Tibial nerve (tissue), 4 donors: ENCODE data around the gene SLC6A6. TPM values are rescaled to one million over a fixed set of nuclear protein-coding genes. Genes with fewer than 3 reads are reported as not detected.

Experiments
- DNase-seq, 2 donors: peaks; one replicate each; pipeline ENCODE4 v3.0.0-alpha.2; 2019; ENCODE audit warnings: low spot score in 2 of 2
- H3K27ac ChIP-seq, 4 donors: fragments of 200-600 bp; sonication (generic) in 3 of 4; one replicate each; pipeline ENCODE4 v1.5.1; 2017 to 2019; ENCODE audit warnings: mild to moderate bottlenecking in 1 of 4
- H3K27me3 ChIP-seq, 2 donors: fragments of 200-600 bp; sonication (generic) in 1 of 2; one replicate each; pipeline versions ENCODE4 v1.5.1 to v1.6.0; 2017 to 2019
- H3K36me3 ChIP-seq, 3 donors: fragments of 200-600 bp; sonication (generic); one replicate each; pipeline ENCODE4 v1.5.1; 2018 to 2019
- H3K4me1 ChIP-seq, 4 donors: fragments of 200-600 bp; sonication (generic) in 3 of 4; one replicate each; pipeline ENCODE4 v1.5.1; 2017 to 2019
- H3K4me3 ChIP-seq, 4 donors: fragments of 200-600 bp; sonication (generic) in 3 of 4; one replicate each; pipeline ENCODE4 v1.5.1; 2017 to 2019; ENCODE audit warnings: mild to moderate bottlenecking in 1 of 4, moderate library complexity in 1 of 4
- H3K9me3 ChIP-seq, 4 donors: fragments of 200-600 bp; sonication (generic) in 3 of 4; one replicate each; pipeline ENCODE4 v1.5.1; 2017 to 2019
- CTCF ChIP-seq, 5 experiments: fragments of 200-600 bp in 3 of 5; fragments of 450-650 bp in 2 of 5; sonication (generic) in 3 of 5; IDR thresholded peaks; one replicate each; pipeline ENCODE4 v1.5.1; 2016 to 2019; ENCODE audit warnings: antibody characterized with exemption in 5 of 5, mild to moderate bottlenecking in 3 of 5, moderate library complexity in 2 of 5
- EP300 ChIP-seq, 2 donors: sonication (generic); formaldehyde crosslinking; IDR thresholded peaks; one replicate each; pipeline ENCODE4 v1.6.1; 2017; ENCODE audit warnings: antibody characterized with exemption in 2 of 2, mild to moderate bottlenecking in 1 of 2
- POLR2A ChIP-seq, 2 donors: fragments of 450-650 bp; IDR thresholded peaks; one replicate each; pipeline ENCODE4 v1.6.1; 2017; ENCODE audit warnings: antibody characterized with exemption in 2 of 2, mild to moderate bottlenecking in 2 of 2, moderate library complexity in 2 of 2
- WGBS, 2 donors: methylation state at CpG; one replicate each; pipeline ENCODE4 v1.1.5; 2018; 5-methylcytosine and 5-hydroxymethylcytosine counted together
- total RNA-seq, 4 donors: library from RNA; depleted of rRNA; stranded (reverse); fragments of >200 nt; gene quantifications; one replicate each; pipeline ENCODE4 v1.1.0, GENCODE V29; 2016

The SLC6A6 gene
- total RNA-seq, 4 donors from 2014 or later, result 11.8 to 24.9 (median 13.5) TPM

GRCh38 chr3:14506626-14507304, 104.4 kb downstream of the SLC6A6 start:
- peaks cover 0 to 5% (median 0%) of the 10 kb centered on the region in 3 donors for H3K36me3 ChIP-seq
- no peaks in the 10 kb centered on the region for H3K27me3 ChIP-seq
- TF ChIP-seq EP300 (IDR thresholded peaks at IDR 0.05) (no peak), CTCF (IDR thresholded peaks at IDR 0.05) (no peak), POLR2A (IDR thresholded peaks at IDR 0.05) (no peak)
- 89 to 90% methylated on average over 12 to 15 of the region's 15 CpGs for WGBS, 2 donors
- H3K4me1 ChIP-seq, result peaks cover 0 to 4% (median 0%) of the 10 kb centered on the region in 4 donors
- no peak overlapping the region for H3K4me3 ChIP-seq
- no peak overlapping the region for H3K27ac ChIP-seq
- DNase-seq, result no peak
- H3K9me3 ChIP-seq, result peaks cover 0 to 23% (median 5%) of the 10 kb centered on the region in 4 donors

- no peaks in the 10 kb centered on the region for H3K27me3 ChIP-seq
- no peak overlapping the region for H3K4me3 ChIP-seq
- peaks cover 0 to 17% (median 3%) of the 10 kb centered on the region in 4 donors for H3K9me3 ChIP-seq
- H3K36me3 ChIP-seq, result peaks cover 0 to 5% (median 0%) of the 10 kb centered on the region in 3 donors
- no peak overlapping the region for H3K27ac ChIP-seq
- DNase-seq, result no peak
- no peak for TF ChIP-seq EP300 (IDR thresholded peaks at IDR 0.05)
- TF ChIP-seq POLR2A (IDR thresholded peaks at IDR 0.05), result no peak
- TF ChIP-seq CTCF (IDR thresholded peaks at IDR 0.05), result no peak
- WGBS, 2 donors, result 81 to 86% methylated on average over 12 of the region's 13 CpGs
- peaks cover 0 to 4% (median 0%) of the 10 kb centered on the region in 4 donors for H3K4me1 ChIP-seq
Measured at GRCh38 chr3:14507305-14507741, 104.9 kb downstream of the SLC6A6 start.

- no peak overlapping the region for H3K27ac ChIP-seq
- peaks cover 0 to 11% (median 0%) of the 10 kb centered on the region in 4 donors for H3K9me3 ChIP-seq
- TF ChIP-seq CTCF (IDR thresholded peaks at IDR 0.05) (no peak), POLR2A (IDR thresholded peaks at IDR 0.05) (no peak)
- DNase-seq, result no peak
- H3K4me3 ChIP-seq, result no peak overlapping the region
- 93 to 95% methylated on average over 6 of the region's 6 CpGs for WGBS, 2 donors
- H3K36me3 ChIP-seq, result peaks cover 0 to 5% (median 0%) of the 10 kb centered on the region in 3 donors
- H3K27me3 ChIP-seq, result no peaks in the 10 kb centered on the region
- peaks cover 0 to 4% (median 0%) of the 10 kb centered on the region in 4 donors for H3K4me1 ChIP-seq
Measured at GRCh38 chr3:14507757-14508504, 105.5 kb downstream of the SLC6A6 start.

GRCh38 chr3:14508505-14508819, 106.1 kb downstream of the SLC6A6 start:
- no peak overlapping the region for H3K27ac ChIP-seq
- no peaks in the 10 kb centered on the region for H3K36me3 ChIP-seq
- peaks cover 0 to 6% (median 0%) of the 10 kb centered on the region in 4 donors for H3K9me3 ChIP-seq
- peaks cover 0 to 4% (median 0%) of the 10 kb centered on the region in 4 donors for H3K4me1 ChIP-seq
- H3K4me3 ChIP-seq, result no peak overlapping the region
- no peaks in the 10 kb centered on the region for H3K27me3 ChIP-seq
- TF ChIP-seq POLR2A (IDR thresholded peaks at IDR 0.05) (no peak), CTCF (IDR thresholded peaks at IDR 0.05) (no peak), EP300 (IDR thresholded peaks at IDR 0.05) (no peak)
- no peak for DNase-seq
- 40 to 55% methylated on average over 3 of the region's 3 CpGs for WGBS, 2 donors
